Endodermal cell (in vitro differentiated cells): ENCODE measurements around the gene AHRR. TPM values are rescaled to one million over a fixed set of nuclear protein-coding genes. Genes with fewer than 3 reads are reported as not detected.

Experiments used
- DNase-seq: peaks from one replicate; pipeline ENCODE4 v3.0.0-alpha.2; 2017
- H3K27ac ChIP-seq: 2 replicates; pipeline ENCODE4 v1.5.1; 2013; ENCODE audit warnings: mild to moderate bottlenecking, low read depth, low read length, moderate library complexity
- H3K27me3 ChIP-seq: 2 replicates; pipeline ENCODE4 v1.6.1; 2013; ENCODE audit warnings: mild to moderate bottlenecking, low read length, moderate library complexity; ENCODE audit not compliant: insufficient read depth, control insufficient read depth, poor library complexity, severe bottlenecking
- H3K36me3 ChIP-seq: 2 replicates; pipeline ENCODE4 v1.7.0; 2013; ENCODE audit warnings: mild to moderate bottlenecking, low read length, moderate library complexity; ENCODE audit not compliant: control insufficient read depth, insufficient read depth
- H3K4me1 ChIP-seq: one replicate; pipeline ENCODE4 v1.7.0; 2013; ENCODE audit warnings: low read length; ENCODE audit not compliant: control insufficient read depth, insufficient read depth
- H3K4me3 ChIP-seq: 2 replicates; pipeline ENCODE4 v1.5.1; 2013; ENCODE audit warnings: mild to moderate bottlenecking, low read length, moderate library complexity
- H3K9ac ChIP-seq: 2 replicates; pipeline ENCODE4 v1.6.1; 2013; ENCODE audit warnings: mild to moderate bottlenecking, low read length, moderate library complexity; ENCODE audit not compliant: poor library complexity, severe bottlenecking; ENCODE audit errors: extremely low read depth
- H3K9me3 ChIP-seq: 2 replicates; pipeline ENCODE4 v1.6.1; 2013; ENCODE audit warnings: mild to moderate bottlenecking, low read length, moderate library complexity; ENCODE audit not compliant: control insufficient read depth
- H3K27ac Mint-ChIP-seq: 2 replicates; pipeline ENCODE4 v1.8.0; 2020; ENCODE audit warnings: mixed read lengths
- H3K27me3 Mint-ChIP-seq: 2 replicates; pipeline ENCODE4 v1.8.0; 2021; ENCODE audit warnings: mild to moderate bottlenecking, mixed read lengths; ENCODE audit not compliant: insufficient read depth
- H3K36me3 Mint-ChIP-seq: 2 replicates; pipeline ENCODE4 v1.8.0; 2020; ENCODE audit warnings: low read depth, mixed read lengths
- H3K4me1 Mint-ChIP-seq: 2 replicates; pipeline ENCODE4 v1.8.0; 2020; ENCODE audit warnings: mixed read lengths
- H3K4me3 Mint-ChIP-seq: 2 replicates; pipeline ENCODE4 v1.8.0; 2020; ENCODE audit warnings: mild to moderate bottlenecking, moderate library complexity, mixed read lengths
- H3K9me3 Mint-ChIP-seq: 2 replicates; pipeline ENCODE4 v1.8.0; 2020; ENCODE audit warnings: mild to moderate bottlenecking, mixed read lengths
- WGBS, 2 experiments: methylation state at CpG; one replicate each; pipeline versions ENCODE4 v1.1.5 to v1.1.7; 2013; ENCODE audit warnings: missing lambda C conversion rate in 2 of 2, mixed read lengths in 1 of 2; ENCODE audit not compliant: insufficient coverage in 1 of 2, insufficient read length in 1 of 2; 5-methylcytosine and 5-hydroxymethylcytosine counted together
- total RNA-seq, 2 donors: library from RNA; stranded (reverse); fragmentation: NEBNext Ultra II Directional in 1 of 2; extraction: Animal tissue kit (Norgen Biotek cat#: 25700) in 1 of 2; gene quantifications; 2 replicates in 1 of 2; 3 replicates in 1 of 2; pipeline ENCODE4 v1.2.1, GENCODE V29; 2021
- TF ChIP-seq, protein P1 (sequence below): fragments of 200-600 bp; sonication (generic); conservative IDR thresholded peaks from 2 replicates; pipeline ENCODE4 v1.5.0; 2021; ENCODE audit warnings: antibody characterized with exemption, mild to moderate bottlenecking

The AHRR gene
- total RNA-seq, 2 donors from 2014 or later, result 1.4 to 2.0 TPM

- Mint-ChIP-seq H3K36me3 (peaks cover 22% of the 10 kb centered on the region), H3K27me3 (no peaks in the 10 kb centered on the region), H3K4me3 (no peak overlapping the region), H3K4me1 (no peaks in the 10 kb centered on the region), H3K27ac (peak overlapping the region; percentile 76), H3K9me3 (no peaks in the 10 kb centered on the region)
- H3K27ac ChIP-seq, result no peak overlapping the region
- H3K9me3 ChIP-seq, result no peaks in the 10 kb centered on the region
- DNase-seq, result no peak
- TF ChIP-seq, protein P1, sequence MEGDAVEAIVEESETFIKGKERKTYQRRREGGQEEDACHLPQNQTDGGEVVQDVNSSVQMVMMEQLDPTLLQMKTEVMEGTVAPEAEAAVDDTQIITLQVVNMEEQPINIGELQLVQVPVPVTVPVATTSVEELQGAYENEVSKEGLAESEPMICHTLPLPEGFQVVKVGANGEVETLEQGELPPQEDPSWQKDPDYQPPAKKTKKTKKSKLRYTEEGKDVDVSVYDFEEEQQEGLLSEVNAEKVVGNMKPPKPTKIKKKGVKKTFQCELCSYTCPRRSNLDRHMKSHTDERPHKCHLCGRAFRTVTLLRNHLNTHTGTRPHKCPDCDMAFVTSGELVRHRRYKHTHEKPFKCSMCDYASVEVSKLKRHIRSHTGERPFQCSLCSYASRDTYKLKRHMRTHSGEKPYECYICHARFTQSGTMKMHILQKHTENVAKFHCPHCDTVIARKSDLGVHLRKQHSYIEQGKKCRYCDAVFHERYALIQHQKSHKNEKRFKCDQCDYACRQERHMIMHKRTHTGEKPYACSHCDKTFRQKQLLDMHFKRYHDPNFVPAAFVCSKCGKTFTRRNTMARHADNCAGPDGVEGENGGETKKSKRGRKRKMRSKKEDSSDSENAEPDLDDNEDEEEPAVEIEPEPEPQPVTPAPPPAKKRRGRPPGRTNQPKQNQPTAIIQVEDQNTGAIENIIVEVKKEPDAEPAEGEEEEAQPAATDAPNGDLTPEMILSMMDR, result no peak
- H3K4me3 ChIP-seq, result no peak overlapping the region
- H3K4me1 ChIP-seq, result no peaks in the 10 kb centered on the region
- no peak overlapping the region for H3K9ac ChIP-seq
- H3K27me3 ChIP-seq, result no peaks in the 10 kb centered on the region
- 93 to 100% methylated on average over 2 to 9 of the region's 9 CpGs for WGBS, 2 experiments
- peaks cover 5% of the 10 kb centered on the region for H3K36me3 ChIP-seq
These were observed 16.5 kb upstream of the AHRR start for GRCh38 chr5:305050-305449.

- Mint-ChIP-seq H3K27me3 (no peaks in the 10 kb centered on the region), H3K4me1 (no peaks in the 10 kb centered on the region), H3K36me3 (peaks cover 25% of the 10 kb centered on the region), H3K27ac (peak overlapping the region; percentile 76), H3K4me3 (no peak overlapping the region), H3K9me3 (no peaks in the 10 kb centered on the region)
- Histone ChIP-seq H3K27me3 (no peaks in the 10 kb centered on the region), H3K27ac (no peak overlapping the region), H3K4me3 (no peak overlapping the region), H3K9ac (no peak overlapping the region), H3K9me3 (no peaks in the 10 kb centered on the region), H3K4me1 (no peaks in the 10 kb centered on the region), H3K36me3 (peaks cover 9% of the 10 kb centered on the region)
- DNase-seq, result peak; percentile 26
- 96 to 97% methylated on average over 13 to 14 of the region's 14 CpGs for WGBS, 2 experiments
- TF ChIP-seq, protein P1, result no peak
These were observed 16.1 kb upstream of the AHRR start for GRCh38 chr5:305459-305858.

GRCh38 chr5:306011-306805, 15.3 kb upstream of the AHRR start:
- peak; percentile 24 for DNase-seq
- Histone ChIP-seq H3K9me3 (no peaks in the 10 kb centered on the region), H3K27ac (no peak overlapping the region), H3K4me1 (no peaks in the 10 kb centered on the region), H3K9ac (no peak overlapping the region), H3K4me3 (no peak overlapping the region), H3K27me3 (no peaks in the 10 kb centered on the region), H3K36me3 (peaks cover 16% of the 10 kb centered on the region)
- TF ChIP-seq, protein P1, result no peak
- peaks cover 29% of the 10 kb centered on the region for H3K36me3 Mint-ChIP-seq
- no peak overlapping the region for H3K4me3 Mint-ChIP-seq
- no peaks in the 10 kb centered on the region for H3K9me3 Mint-ChIP-seq
- H3K27ac Mint-ChIP-seq, result no peak overlapping the region
- H3K4me1 Mint-ChIP-seq, result no peaks in the 10 kb centered on the region
- WGBS, 2 experiments, result 95 to 96% methylated on average over 24 to 28 of the region's 28 CpGs
- no peaks in the 10 kb centered on the region for H3K27me3 Mint-ChIP-seq
